H1 (cell line): ENCODE measurements around the gene RBFA. TPM values are rescaled to one million over a fixed set of nuclear protein-coding genes. Genes with fewer than 3 reads are reported as not detected.
"Not testable (repeated sequence)": the region's sequence is repeated elsewhere in the genome, so short reads cannot be mapped to it uniquely, and the experiment has no call there.

Experiments
- CTCF ChIA-PET: fragments of 300-600 bp; sonication (Branson Sonifier 250); formaldehyde crosslinking; loops from one replicate; lab custom pipeline; 2021; ENCODE audit not compliant: partially characterized antibody; lab: Charles Lee
- POLR2A ChIA-PET: fragments of 300-600 bp; sonication (Branson Sonifier 250); formaldehyde crosslinking; loops from one replicate; lab custom pipeline; 2021; ENCODE audit warnings: inconsistent platforms; ENCODE audit not compliant: partially characterized antibody; lab: Charles Lee
- DNase-seq, 2 experiments: peaks; one replicate each; pipeline versions ENCODE4 v3.0.0 to v3.0.0-alpha.2; 2010 to 2022; ENCODE audit warnings: low spot score in 2 of 2, low read depth in 1 of 2, mixed read lengths in 1 of 2
- FAIRE-seq: peaks from 2 replicates; lab custom pipeline; 2011; peaks lifted over from hg19 to GRCh38; lab: Jason Lieb, UNC
- H2AFZ ChIP-seq: 2 replicates; pipeline ENCODE4 v1.8.1; 2012; ENCODE audit warnings: low read length, inconsistent platforms
- H2AK5ac ChIP-seq: 2 replicates; pipeline ENCODE4 v1.6.1; 2013; ENCODE audit warnings: low read depth, low read length
- H2BK120ac ChIP-seq: replicated peaks from 2 replicates; pipeline ENCODE3; 2013; ENCODE audit warnings: low read depth, low read length, inconsistent platforms
- H2BK12ac ChIP-seq: 2 replicates; pipeline ENCODE4 v1.6.1; 2013; ENCODE audit warnings: low read depth, low read length
- H2BK15ac ChIP-seq: 2 replicates; pipeline ENCODE4 v1.6.1; 2013; ENCODE audit warnings: low read length
- H2BK20ac ChIP-seq: 2 replicates; pipeline ENCODE4 v1.6.1; 2013; ENCODE audit warnings: low read length
- H2BK5ac ChIP-seq: 2 replicates; pipeline ENCODE4 v1.6.1; 2013; ENCODE audit warnings: low read depth, low read length
- H3K14ac ChIP-seq: 2 replicates; pipeline ENCODE4 v1.6.1; 2013; ENCODE audit warnings: inconsistent platforms; ENCODE audit not compliant: insufficient read length
- H3K18ac ChIP-seq: 2 replicates; pipeline ENCODE4 v1.6.1; 2013; ENCODE audit warnings: low read length; ENCODE audit errors: extremely low read depth
- H3K23ac ChIP-seq: 2 replicates; pipeline ENCODE4 v1.6.1; 2013; ENCODE audit warnings: inconsistent platforms; ENCODE audit not compliant: insufficient read length
- H3K23me2 ChIP-seq: 2 replicates; pipeline ENCODE4 v1.6.1; 2013; ENCODE audit warnings: low read depth, low read length
- H3K27ac ChIP-seq: 2 replicates; pipeline ENCODE4 v1.6.1; 2011; ENCODE audit warnings: low read depth, low read length, inconsistent platforms
- H3K27me3 ChIP-seq, 4 experiments: replicated peaks in 1 of 4; 1 replicate in 1 of 4; 2 replicates in 3 of 4; pipeline versions ENCODE4 v1.6.1 to v1.8.1; 2011 to 2013; ENCODE audit warnings: low read length in 3 of 4, mild to moderate bottlenecking in 3 of 4, inconsistent platforms in 2 of 4, mixed read lengths in 2 of 4, moderate library complexity in 1 of 4; ENCODE audit not compliant: control insufficient read depth in 3 of 4, insufficient read depth in 3 of 4; ENCODE audit errors: extremely low read depth in 1 of 4
- H3K36me3 ChIP-seq, 4 experiments: 2 replicates each; pipeline versions ENCODE4 v1.6.1 to v1.8.1; 2011 to 2013; ENCODE audit warnings: mild to moderate bottlenecking in 4 of 4, low read length in 3 of 4, moderate library complexity in 2 of 4, control low read depth in 1 of 4, inconsistent platforms in 1 of 4; ENCODE audit not compliant: insufficient read depth in 4 of 4, control insufficient read depth in 2 of 4
- H3K4ac ChIP-seq: replicated peaks from 2 replicates; pipeline ENCODE3; 2013; ENCODE audit warnings: low read length, low read depth, mixed read lengths, inconsistent platforms; ENCODE audit not compliant: insufficient read length
- H3K4me1 ChIP-seq, 4 experiments: replicated peaks in 1 of 4; 1 replicate in 1 of 4; 2 replicates in 3 of 4; pipeline versions ENCODE4 v1.6.1 to v1.8.1; 2011 to 2013; ENCODE audit warnings: low read length in 3 of 4, inconsistent platforms in 2 of 4, mixed read lengths in 1 of 4; ENCODE audit not compliant: insufficient read depth in 4 of 4, control insufficient read depth in 3 of 4
- H3K4me2 ChIP-seq, 2 experiments: 2 replicates each; pipeline versions ENCODE4 v1.6.1 to v1.8.1; 2011 to 2013; ENCODE audit warnings: low read depth in 2 of 2, low read length in 2 of 2, control low read depth in 1 of 2, inconsistent platforms in 1 of 2, mild to moderate bottlenecking in 1 of 2; ENCODE audit not compliant: insufficient read depth in 1 of 2
- H3K4me3 ChIP-seq, 4 experiments: fragments of 200-600, 300-600 bp in 1 of 4; sonication (generic), shearing (Covaris generic), sonication (Bioruptor Twin) in 1 of 4; 2 replicates each; pipeline versions ENCODE4 v1.5.1 to v1.8.1; 2011 to 2016; ENCODE audit warnings: low read length in 4 of 4, low read depth in 3 of 4, control low read depth in 2 of 4, inconsistent platforms in 2 of 4, mild to moderate bottlenecking in 2 of 4, mixed read lengths in 1 of 4, moderate library complexity in 1 of 4; ENCODE audit not compliant: insufficient read depth in 2 of 4; ENCODE audit errors: extremely low read depth in 1 of 4
- H3K56ac ChIP-seq: replicated peaks from 2 replicates; pipeline ENCODE3; 2013; ENCODE audit warnings: low read depth, mild to moderate bottlenecking, mixed read lengths, low read length, inconsistent platforms; ENCODE audit not compliant: insufficient read length
- H3K79me1 ChIP-seq: 2 replicates; pipeline ENCODE4 v1.6.1; 2013; ENCODE audit warnings: low read depth, low read length, control low read depth
- H3K79me2 ChIP-seq, 2 experiments: 2 replicates each; pipeline versions ENCODE4 v1.6.1 to v1.8.1; 2012 to 2013; ENCODE audit warnings: low read length in 2 of 2, mild to moderate bottlenecking in 2 of 2, inconsistent platforms in 1 of 2; ENCODE audit not compliant: insufficient read depth in 2 of 2, control insufficient read depth in 1 of 2
- H3K9ac ChIP-seq, 4 experiments: replicated peaks in 1 of 4; 1 replicate in 1 of 4; 2 replicates in 3 of 4; pipeline versions ENCODE4 v1.6.1 to v1.8.1; 2011 to 2013; ENCODE audit warnings: low read depth in 3 of 4, low read length in 3 of 4, control low read depth in 2 of 4, mild to moderate bottlenecking in 2 of 4, moderate library complexity in 2 of 4, inconsistent platforms in 1 of 4; ENCODE audit errors: extremely low read depth in 1 of 4
- H3K9me3 ChIP-seq, 2 experiments: 2 replicates each; pipeline versions ENCODE4 v1.6.1 to v1.8.1; 2012 to 2013; ENCODE audit warnings: mild to moderate bottlenecking in 2 of 2, moderate library complexity in 2 of 2, control low read depth in 1 of 2, inconsistent platforms in 1 of 2, low read depth in 1 of 2, low read length in 1 of 2, mixed read lengths in 1 of 2; ENCODE audit not compliant: insufficient read depth in 2 of 2
- H4K20me1 ChIP-seq, 2 experiments: replicated peaks in 1 of 2; 2 replicates each; pipeline versions ENCODE3 to v1.8.1; 2011 to 2013; ENCODE audit warnings: inconsistent platforms in 2 of 2, low read length in 2 of 2, mild to moderate bottlenecking in 1 of 2; ENCODE audit not compliant: insufficient read depth in 2 of 2, control insufficient read depth in 1 of 2
- H4K5ac ChIP-seq: 2 replicates; pipeline ENCODE4 v1.6.1; 2013; ENCODE audit warnings: low read length, low read depth, mixed read lengths, inconsistent platforms; ENCODE audit not compliant: insufficient read length
- H4K8ac ChIP-seq: 2 replicates; pipeline ENCODE4 v1.8.0; 2013; ENCODE audit warnings: mild to moderate bottlenecking, moderate library complexity, low read length, inconsistent platforms; ENCODE audit not compliant: insufficient read depth; ENCODE audit errors: extremely low read depth
- H4K91ac ChIP-seq: replicated peaks from 2 replicates; pipeline ENCODE3; 2013; ENCODE audit warnings: low read length, mixed read lengths, inconsistent platforms; ENCODE audit not compliant: insufficient read length
- polyA plus RNA-seq, 7 experiments: library from polyadenylated mRNA; depleted of rRNA in 3 of 7; stranded (reverse) in 5 of 7; unstranded in 2 of 7; fragments of >200 nt in 5 of 7; fragments of 200-250 nt in 2 of 7; gene quantifications; 1 replicate in 5 of 7; 2 replicates in 1 of 7; 4 replicates in 1 of 7; pipeline versions ENCODE4 v1.2.1 to v1.2.3, GENCODE V29; 2011 to 2013; ENCODE audit warnings: missing spikeins in 2 of 7, mixed read lengths in 2 of 7
- total RNA-seq: library from RNA; stranded (reverse); fragmentation: NEBNext Ultra II Directional; extraction: Animal tissue kit (Norgen Biotek cat#: 25700); gene quantifications from 2 replicates; pipeline ENCODE4 v1.2.1, GENCODE V29; 2021

Gene RBFA
- total and polyA plus RNA-seq, 2 of the 8 experiments (the other 6 are each of a cell fraction or from before 2014, with no cell fraction given), result 19.2 to 29.5 TPM

DNA sequence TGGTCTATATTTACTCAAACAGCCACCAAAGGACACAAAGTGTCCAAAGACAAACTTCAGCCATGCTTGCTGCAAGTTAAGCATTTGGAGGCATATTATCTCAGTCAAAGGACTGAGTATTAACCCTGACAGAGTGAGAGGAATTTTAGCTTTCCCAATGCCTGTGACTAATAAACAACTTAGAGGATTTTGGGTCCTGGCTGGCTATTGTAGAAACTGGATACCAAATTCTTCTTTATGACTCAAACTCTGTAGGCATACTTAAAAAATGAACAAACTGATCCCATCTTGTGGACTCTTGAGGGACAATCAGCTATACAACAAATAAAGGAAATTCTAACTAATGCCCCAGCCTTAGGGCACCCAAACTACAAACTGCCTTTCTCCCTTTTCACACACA is 6.5 kb upstream of the RBFA start:
- H4K8ac ChIP-seq, H3K23me2 ChIP-seq, H3K79me2 ChIP-seq, H3K36me3 ChIP-seq, H2BK120ac ChIP-seq, H4K91ac ChIP-seq, H3K9ac ChIP-seq, POLR2A ChIA-PET, H3K79me1 ChIP-seq, H3K27ac ChIP-seq, H3K4ac ChIP-seq, H2AFZ ChIP-seq, H2BK20ac ChIP-seq, H4K20me1 ChIP-seq, H2BK5ac ChIP-seq, H2AK5ac ChIP-seq, H3K27me3 ChIP-seq, H4K5ac ChIP-seq, H3K18ac ChIP-seq, H3K4me3 ChIP-seq, H2BK12ac ChIP-seq, H3K4me2 ChIP-seq, DNase-seq, H3K14ac ChIP-seq, H2BK15ac ChIP-seq, H3K23ac ChIP-seq, H3K56ac ChIP-seq, H3K4me1 ChIP-seq: not testable (repeated sequence)
- peaks cover 18 to 34% of the 10 kb centered on the region in 2 experiments for H3K9me3 ChIP-seq
- FAIRE-seq, result peak; percentile 66
- CTCF ChIA-PET, result interaction anchor here (1.1 to 1.8 kb wide), 2 partner anchors 94 to 123 kb away, joined by 3 to 4 read pairs; no protein-coding TSS in a partner anchor
